Trophoblast cell (in vitro differentiated cells and primary cell): ENCODE data around the gene EVX2.

ENCODE experiments used
- DNase-seq, 2 donors: peaks; one replicate each; pipeline ENCODE4 v3.0.0-alpha.2; 2016
- H2AFZ ChIP-seq: 2 replicates; pipeline ENCODE4 v1.6.1; 2013; ENCODE audit warnings: low read length, moderate library complexity, mild to moderate bottlenecking; ENCODE audit not compliant: insufficient read depth, poor library complexity
- H2AK5ac ChIP-seq: 2 replicates; pipeline ENCODE4 v1.6.1; 2013; ENCODE audit warnings: mild to moderate bottlenecking, low read length
- H2BK120ac ChIP-seq: 2 replicates; pipeline ENCODE4 v1.6.1; 2013; ENCODE audit warnings: low read length, mild to moderate bottlenecking, moderate library complexity; ENCODE audit not compliant: insufficient read depth, poor library complexity
- H2BK12ac ChIP-seq: 2 replicates; pipeline ENCODE4 v1.6.1; 2013; ENCODE audit warnings: mild to moderate bottlenecking, low read length, moderate library complexity
- H2BK5ac ChIP-seq: 2 replicates; pipeline ENCODE4 v1.6.1; 2013; ENCODE audit warnings: low read length, low read depth, moderate library complexity, mild to moderate bottlenecking; ENCODE audit not compliant: poor library complexity
- H3K14ac ChIP-seq: 2 replicates; pipeline ENCODE4 v1.6.1; 2013; ENCODE audit warnings: mild to moderate bottlenecking, low read length
- H3K18ac ChIP-seq: 2 replicates; pipeline ENCODE4 v1.6.1; 2013; ENCODE audit warnings: mild to moderate bottlenecking, low read length
- H3K23ac ChIP-seq: 2 replicates; pipeline ENCODE4 v1.6.1; 2013; ENCODE audit warnings: low read length
- H3K27ac ChIP-seq: 2 replicates; pipeline ENCODE4 v1.5.1; 2013; ENCODE audit warnings: low read depth, mild to moderate bottlenecking, inconsistent platforms, low read length, moderate library complexity
- H3K27me3 ChIP-seq: 2 replicates; pipeline ENCODE4 v1.6.1; 2013; ENCODE audit warnings: inconsistent platforms, mild to moderate bottlenecking, low read length, moderate library complexity; ENCODE audit not compliant: insufficient read depth
- H3K36me3 ChIP-seq, 2 experiments: 1 replicate in 1 of 2; 2 replicates in 1 of 2; pipeline ENCODE4 v1.6.1; 2013; ENCODE audit warnings: low read length in 2 of 2, mild to moderate bottlenecking in 2 of 2, moderate library complexity in 1 of 2; ENCODE audit not compliant: insufficient read depth in 2 of 2, control insufficient read depth in 1 of 2
- H3K4ac ChIP-seq: 2 replicates; pipeline ENCODE4 v1.6.1; 2013; ENCODE audit warnings: low read depth, mild to moderate bottlenecking, low read length, moderate library complexity
- H3K4me1 ChIP-seq, 2 experiments: 1 replicate in 1 of 2; 2 replicates in 1 of 2; pipeline ENCODE4 v1.6.1; 2013; ENCODE audit warnings: low read length in 2 of 2, mild to moderate bottlenecking in 2 of 2, moderate library complexity in 1 of 2; ENCODE audit not compliant: insufficient read depth in 2 of 2, control insufficient read depth in 1 of 2
- H3K4me2 ChIP-seq: 2 replicates; pipeline ENCODE4 v1.6.1; 2013; ENCODE audit warnings: inconsistent platforms, mild to moderate bottlenecking, low read length, moderate library complexity
- H3K4me3 ChIP-seq: 2 replicates; pipeline ENCODE4 v1.5.1; 2013; ENCODE audit warnings: mild to moderate bottlenecking, low read depth, low read length, inconsistent platforms
- H3K79me1 ChIP-seq: one replicate; pipeline ENCODE4 v1.6.1; 2013; ENCODE audit warnings: low read length
- H3K79me2 ChIP-seq: 2 replicates; pipeline ENCODE4 v1.6.1; 2013; ENCODE audit warnings: low read length, mild to moderate bottlenecking; ENCODE audit not compliant: control insufficient read depth, insufficient read depth, poor library complexity
- H3K9ac ChIP-seq: 2 replicates; pipeline ENCODE4 v1.6.1; 2013; ENCODE audit warnings: mild to moderate bottlenecking, low read length
- H3K9me3 ChIP-seq: 2 replicates; pipeline ENCODE4 v1.6.1; 2013; ENCODE audit warnings: low read depth, mild to moderate bottlenecking, control low read depth, inconsistent platforms, low read length; ENCODE audit not compliant: insufficient read depth
- H4K12ac ChIP-seq: 2 replicates; pipeline ENCODE4 v1.6.1; 2013; ENCODE audit warnings: low read depth, mild to moderate bottlenecking, low read length, moderate library complexity
- H4K8ac ChIP-seq: 2 replicates; pipeline ENCODE4 v1.6.1; 2013; ENCODE audit warnings: low read depth, mild to moderate bottlenecking, low read length, moderate library complexity
- H4K91ac ChIP-seq: one replicate; pipeline ENCODE4 v1.6.1; 2013; ENCODE audit warnings: low read depth, mild to moderate bottlenecking, low read length, moderate library complexity
- WGBS: extraction: QIAGEN DNeasy Blood & Tissue Kit; methylation state at CpG from one replicate; pipeline ENCODE4 v1.1.7; 2013; ENCODE audit warnings: missing lambda C conversion rate; ENCODE audit not compliant: insufficient read length, insufficient coverage; ENCODE audit errors: extremely low coverage; 5-methylcytosine and 5-hydroxymethylcytosine counted together

The EVX2 gene

DNA sequence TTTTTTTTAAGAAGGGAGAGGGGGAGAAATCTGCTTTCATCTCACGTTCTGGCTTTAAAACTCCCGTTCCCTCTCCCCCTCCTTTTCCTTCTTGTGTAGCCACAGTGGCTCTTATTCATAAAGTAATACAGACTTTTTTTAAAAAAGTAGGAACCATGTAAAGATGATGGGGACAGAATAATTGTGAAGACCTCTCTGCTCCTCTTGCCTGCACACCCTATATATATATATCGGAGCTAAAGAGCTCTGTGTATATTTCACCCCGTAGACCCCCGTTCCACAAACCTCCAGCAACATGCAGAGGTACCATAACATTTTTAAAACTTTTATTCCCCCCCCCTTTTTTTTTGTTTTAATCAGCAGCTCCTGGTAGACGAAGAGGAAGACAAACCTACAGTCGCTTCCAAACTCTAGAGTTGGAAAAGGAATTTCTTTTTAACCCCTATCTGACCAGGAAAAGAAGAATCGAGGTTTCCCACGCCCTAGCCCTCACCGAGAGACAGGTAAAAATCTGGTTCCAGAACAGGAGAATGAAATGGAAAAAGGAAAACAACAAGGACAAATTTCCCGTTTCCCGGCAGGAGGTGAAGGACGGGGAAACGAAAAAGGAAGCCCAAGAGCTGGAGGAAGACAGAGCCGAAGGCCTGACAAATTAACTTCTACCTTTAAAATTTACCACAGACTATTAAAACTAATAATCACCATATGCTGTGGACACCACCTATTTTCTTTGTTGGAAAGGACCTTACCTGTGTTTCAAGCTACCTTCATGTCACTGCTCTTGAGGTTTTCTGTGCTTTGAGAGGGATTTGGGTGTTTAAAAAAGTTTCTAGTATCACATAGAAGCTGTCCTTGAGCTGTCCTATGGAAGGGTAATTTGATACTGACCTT, 47.4 kb upstream of the EVX2 start:
- Histone ChIP-seq H3K4me1 (peaks cover 9 to 17% of the 10 kb centered on the region in 2 experiments), H3K79me2 (no peaks in the 10 kb centered on the region), H3K9me3 (peaks cover 6% of the 10 kb centered on the region), H4K8ac (no peak overlapping the region), H3K4ac (no peak overlapping the region), H3K14ac (no peak overlapping the region), H3K18ac (no peak overlapping the region), H3K27me3 (peaks cover 76% of the 10 kb centered on the region), H4K91ac (no peak overlapping the region), H3K4me3 (no peak overlapping the region), H2BK5ac (no peak overlapping the region), H3K27ac (no peak overlapping the region), H3K36me3 (no peaks in the 10 kb centered on the region), H3K4me2 (no peak overlapping the region), H3K23ac (no peak overlapping the region), H3K79me1 (no peaks in the 10 kb centered on the region), H2BK120ac (no peak overlapping the region), H2AFZ (no peak overlapping the region), H3K9ac (no peak overlapping the region), H2AK5ac (no peak overlapping the region), H4K12ac (no peak overlapping the region), H2BK12ac (no peak overlapping the region)
- WGBS: no CpG with 5 or more reads among the region's 15 CpGs
- no peak for DNase-seq

DNA sequence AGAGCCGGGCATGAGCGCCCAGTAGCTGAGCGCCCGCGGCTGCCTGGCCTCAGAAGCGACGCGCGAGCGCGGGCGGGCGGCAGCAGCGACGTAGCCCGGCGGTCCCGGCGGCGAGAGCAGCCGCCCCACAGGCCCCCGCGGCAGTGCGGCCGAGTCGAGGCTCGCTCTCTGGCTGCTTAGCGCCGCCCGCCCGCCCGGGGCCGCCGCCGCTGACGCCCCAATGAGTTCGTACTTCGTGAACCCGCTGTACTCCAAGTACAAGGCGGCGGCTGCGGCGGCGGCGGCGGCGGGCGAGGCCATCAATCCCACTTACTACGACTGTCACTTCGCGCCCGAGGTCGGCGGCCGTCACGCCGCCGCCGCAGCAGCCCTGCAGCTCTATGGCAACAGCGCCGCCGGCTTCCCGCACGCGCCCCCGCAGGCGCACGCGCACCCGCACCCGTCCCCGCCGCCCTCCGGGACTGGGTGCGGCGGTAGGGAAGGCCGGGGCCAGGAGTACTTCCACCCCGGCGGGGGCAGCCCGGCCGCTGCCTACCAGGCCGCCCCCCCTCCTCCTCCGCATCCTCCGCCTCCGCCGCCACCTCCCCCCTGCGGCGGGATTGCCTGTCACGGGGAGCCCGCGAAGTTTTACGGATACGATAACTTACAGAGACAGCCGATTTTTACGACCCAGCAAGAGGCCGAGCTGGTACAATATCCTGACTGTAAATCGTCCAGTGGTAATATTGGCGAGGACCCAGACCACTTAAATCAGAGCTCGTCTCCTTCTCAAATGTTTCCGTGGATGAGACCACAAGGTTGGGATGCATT, 46.6 kb upstream of the EVX2 start:
- peak overlapping the region; percentile 84 for H3K4me2 ChIP-seq
- H3K4ac ChIP-seq: no peak overlapping the region
- H3K14ac ChIP-seq: no peak overlapping the region
- no peaks in the 10 kb centered on the region for H3K79me1 ChIP-seq
- WGBS: no CpG with 5 or more reads among the region's 100 CpGs
- no peak overlapping the region for H3K18ac ChIP-seq
- no peak overlapping the region for H4K91ac ChIP-seq
- H4K8ac ChIP-seq: no peak overlapping the region
- H3K27me3 ChIP-seq: peaks cover 76% of the 10 kb centered on the region
- H3K4me1 ChIP-seq: peaks cover 9 to 17% of the 10 kb centered on the region in 2 experiments
- no peak overlapping the region for H3K23ac ChIP-seq
- H4K12ac ChIP-seq: no peak overlapping the region
- no peaks in the 10 kb centered on the region for H3K36me3 ChIP-seq
- DNase-seq: peak in 1 of 2 donors; percentile 33
- H3K79me2 ChIP-seq: no peaks in the 10 kb centered on the region
- H2AFZ ChIP-seq: peak overlapping the region; percentile 49
- no peak overlapping the region for H2BK5ac ChIP-seq
- no peak overlapping the region for H2BK12ac ChIP-seq
- H3K9ac ChIP-seq: no peak overlapping the region
- H3K4me3 ChIP-seq: peak overlapping the region; percentile 46
- no peak overlapping the region for H2AK5ac ChIP-seq
- no peak overlapping the region for H2BK120ac ChIP-seq
- H3K9me3 ChIP-seq: peaks cover 2% of the 10 kb centered on the region
- no peak overlapping the region for H3K27ac ChIP-seq

DNA sequence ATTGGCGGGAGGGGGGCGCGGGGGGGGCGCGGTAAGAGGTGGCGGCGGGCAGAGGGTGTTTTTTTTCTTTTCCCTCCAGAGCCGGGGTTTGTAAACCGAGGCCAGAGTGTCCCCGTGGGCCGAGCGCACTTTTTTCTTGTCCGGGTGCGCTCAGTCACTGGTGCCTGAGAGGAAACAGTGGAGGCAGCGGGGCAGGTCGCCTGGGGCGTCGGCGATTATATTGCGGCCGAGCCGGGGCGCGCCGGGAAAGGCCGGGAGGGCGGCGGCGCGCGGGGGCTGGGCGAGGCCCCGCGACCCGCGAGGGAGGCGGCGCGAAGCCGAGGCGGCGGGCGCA, 46.0 kb upstream of the EVX2 start:
- Histone ChIP-seq H3K9ac (no peak overlapping the region), H3K27me3 (peaks cover 76% of the 10 kb centered on the region), H4K8ac (no peak overlapping the region), H2BK12ac (no peak overlapping the region), H3K23ac (no peak overlapping the region), H4K91ac (no peak overlapping the region), H3K18ac (no peak overlapping the region), H3K4ac (no peak overlapping the region), H3K4me2 (peak overlapping the region; percentile 84), H3K79me1 (no peaks in the 10 kb centered on the region), H3K36me3 (no peaks in the 10 kb centered on the region), H4K12ac (no peak overlapping the region), H3K79me2 (no peaks in the 10 kb centered on the region), H3K4me3 (peak overlapping the region; percentile 46), H3K14ac (no peak overlapping the region), H2AK5ac (no peak overlapping the region), H2AFZ (peak overlapping the region; percentile 49), H3K4me1 (peaks cover 9 to 17% of the 10 kb centered on the region in 2 experiments), H2BK5ac (no peak overlapping the region), H3K27ac (no peak overlapping the region), H2BK120ac (no peak overlapping the region), H3K9me3 (peaks cover 4% of the 10 kb centered on the region)
- DNase-seq: no peak
- WGBS: no CpG with 5 or more reads among the region's 43 CpGs

DNA sequence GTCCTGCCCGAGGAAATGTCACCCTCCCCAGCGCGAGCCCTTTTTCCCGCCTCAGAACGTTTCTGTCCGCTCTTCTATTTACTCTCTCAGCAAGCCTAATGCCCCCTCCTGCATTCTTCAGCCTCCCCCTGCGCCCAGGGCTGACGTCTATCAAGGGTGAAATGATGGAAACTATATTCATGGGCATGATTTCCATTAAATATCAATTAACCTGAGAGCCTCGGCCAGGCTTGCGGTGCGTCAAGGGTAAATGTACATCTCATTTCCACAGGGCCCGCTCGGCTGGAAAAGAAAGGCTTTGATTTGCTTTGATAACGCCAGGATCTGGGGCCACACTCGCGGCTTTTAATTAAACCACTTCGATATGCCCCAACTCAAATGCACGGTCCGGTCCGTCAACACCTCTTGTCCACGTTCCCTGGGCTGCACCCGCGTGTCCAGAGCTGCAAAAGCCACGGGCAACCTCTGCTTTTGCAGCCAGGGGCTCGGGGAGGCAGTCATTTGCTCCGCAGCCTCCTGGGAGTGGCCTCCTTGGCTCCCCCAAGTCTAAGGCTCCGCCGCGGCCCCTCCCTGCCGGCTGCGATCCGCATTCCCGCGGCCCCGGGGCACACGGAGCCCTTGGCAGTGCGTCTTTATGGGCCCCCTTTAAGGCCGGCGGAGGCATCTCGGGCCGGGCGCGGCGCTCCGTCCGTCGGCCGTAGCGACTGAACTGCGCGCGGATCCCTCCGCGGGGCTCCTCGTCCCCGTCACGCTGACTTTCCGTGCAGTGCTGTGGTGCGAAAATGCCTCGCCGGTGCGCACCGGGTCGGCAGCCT, 45.4 kb upstream of the EVX2 start, which contains the start of gene HOXD8:
Gene HOXD8, plus strand, starts transcription at position 724 of the 815 bp plus-strand sequence. CDS start 662 bp downstream, outside the sequence.
- H3K4me2 ChIP-seq: peak within 1 kb of the TSS; percentile 84
- no peak within 1 kb of the TSS for H2BK5ac ChIP-seq
- H2AK5ac ChIP-seq: no peak within 1 kb of the TSS
- peaks cover 4% of the 10 kb centered on the region for H3K9me3 ChIP-seq
- no peak within 1 kb of the TSS for H3K18ac ChIP-seq
- H4K91ac ChIP-seq: no peak within 1 kb of the TSS
- no peak within 1 kb of the TSS for H3K14ac ChIP-seq
- H2BK12ac ChIP-seq: no peak within 1 kb of the TSS
- no peak within 1 kb of the TSS for H4K12ac ChIP-seq
- H3K27me3 ChIP-seq: peaks cover 76% of the 10 kb centered on the region
- peak within 1 kb of the TSS; percentile 49 for H2AFZ ChIP-seq
- no peak within 1 kb of the TSS for H3K9ac ChIP-seq
- no peak within 1 kb of the TSS for H3K23ac ChIP-seq
- peak within 1 kb of the TSS; percentile 46 for H3K4me3 ChIP-seq
- no peak within 1 kb of the TSS for H3K27ac ChIP-seq
- peak in 1 of 2 donors; percentile 24 for DNase-seq
- H3K79me1 ChIP-seq: no peaks in the 10 kb centered on the region
- peaks cover 9 to 17% of the 10 kb centered on the region in 2 experiments for H3K4me1 ChIP-seq
- no peak within 1 kb of the TSS for H4K8ac ChIP-seq
- H3K36me3 ChIP-seq: no peaks in the 10 kb centered on the region
- no peak within 1 kb of the TSS for H2BK120ac ChIP-seq
- no peak within 1 kb of the TSS for H3K4ac ChIP-seq
- H3K79me2 ChIP-seq: no peaks in the 10 kb centered on the region
- WGBS: no CpG with 5 or more reads among the region's 64 CpGs
